Fibroblast of lung (primary cell): ENCODE results near the gene ARID1B.

Experiments
- CTCF ChIP-seq, 2 donors: IDR thresholded peaks in 1 of 2; conservative IDR thresholded peaks in 1 of 2; 1 replicate in 1 of 2; 2 replicates in 1 of 2; pipeline ENCODE4 v1.5.1; 2011 to 2012; ENCODE audit warnings: low read length in 2 of 2, control low read depth in 1 of 2, inconsistent platforms in 1 of 2, low read depth in 1 of 2, mild to moderate bottlenecking in 1 of 2
- EZH2 ChIP-seq: IDR thresholded peaks from 2 replicates; pipeline ENCODE4 v1.5.1; 2012; ENCODE audit warnings: low read length, control low read depth, mild to moderate bottlenecking; ENCODE audit errors: missing control alignments

- TF ChIP-seq CTCF (conservative IDR thresholded peaks at IDR 0.05 in 1 of 2, IDR thresholded peaks at IDR 0.05 in 1 of 2; ENCODE audit: low read depth in 1 of 2, low read length in 2 of 2) (no peak), EZH2 (no peak)
Observed at GRCh38 chr6:156825475-156825874, 48.3 kb downstream of the ARID1B start.
